HCEC 1CT (cell line): ENCODE data around the gene MRPL50.

ENCODE experiments used
- DNase-seq: peaks from one replicate; pipeline ENCODE4 v3.0.0-alpha.2; 2017

Gene MRPL50

GRCh38 chr9:101398068-101398929, at the start of gene MRPL50, which contains the start of gene ZNF189:
TSS of gene MRPL50 (minus strand) at chr9:101398618. CDS start at chr9:101398592, 26 bp downstream.
TSS of gene ZNF189 (plus strand) at chr9:101398851. CDS start at chr9:101399157, 306 bp downstream.
- DNase-seq: peak; percentile 100

- no peak for DNase-seq
Observed at GRCh38 chr9:101446732-101447131, 48.3 kb upstream of the MRPL50 start.

- no peak for DNase-seq
Observed at GRCh38 chr9:101445353-101446029, 47.1 kb upstream of the MRPL50 start.

GRCh38 chr9:101443364-101443771, 45.0 kb upstream of the MRPL50 start:
- no peak for DNase-seq

- no peak for DNase-seq
Observed at GRCh38 chr9:101442736-101443135, 44.3 kb upstream of the MRPL50 start.

- DNase-seq: no peak
Observed at GRCh38 chr9:101442318-101442717, 43.9 kb upstream of the MRPL50 start.

GRCh38 chr9:101440714-101441230, 42.4 kb upstream of the MRPL50 start:
- DNase-seq: no peak

GRCh38 chr9:101438523-101438922, 40.1 kb upstream of the MRPL50 start:
- no peak for DNase-seq

- no peak for DNase-seq
Observed at GRCh38 chr9:101437806-101438232, 39.4 kb upstream of the MRPL50 start.

- DNase-seq: no peak
Observed at GRCh38 chr9:101435601-101436079, 37.2 kb upstream of the MRPL50 start, which contains the start of gene ALDOB. TSS of gene ALDOB (minus strand) at chr9:101435774. CDS start at chr9:101430887, 4,887 bp downstream.

- no peak for DNase-seq
Observed at GRCh38 chr9:101434998-101435397, 36.6 kb upstream of the MRPL50 start.

GRCh38 chr9:101433229-101433628, 34.8 kb upstream of the MRPL50 start:
- no peak for DNase-seq

GRCh38 chr9:101432740-101433139, 34.3 kb upstream of the MRPL50 start:
- DNase-seq: no peak

GRCh38 chr9:101432171-101432570, 33.8 kb upstream of the MRPL50 start:
- no peak for DNase-seq

GRCh38 chr9:101429736-101430135, 31.3 kb upstream of the MRPL50 start:
- no peak for DNase-seq

GRCh38 chr9:101428909-101429308, 30.5 kb upstream of the MRPL50 start:
- no peak for DNase-seq

GRCh38 chr9:101427957-101428655, 29.7 kb upstream of the MRPL50 start:
- no peak for DNase-seq

GRCh38 chr9:101427358-101427757, 28.9 kb upstream of the MRPL50 start:
- no peak for DNase-seq

GRCh38 chr9:101421653-101422065, 23.2 kb upstream of the MRPL50 start:
- no peak for DNase-seq

GRCh38 chr9:101419863-101420262, 21.4 kb upstream of the MRPL50 start:
- DNase-seq: no peak

GRCh38 chr9:101418518-101419430, 20.4 kb upstream of the MRPL50 start:
- peak; percentile 9 for DNase-seq

- no peak for DNase-seq
Observed at GRCh38 chr9:101417977-101418376, 19.6 kb upstream of the MRPL50 start.
